NCI-H82 treated with DMSO at 0.1 percent for 48 hours (cell line): Measurements from ENCODE around the gene SCGN.

Experiments used
- DNase-seq: peaks from one replicate; lab custom pipeline; 2025; ENCODE audit not compliant: unreplicated experiment; lab: John Stamatoyannopoulos, UW

Gene SCGN

DNA sequence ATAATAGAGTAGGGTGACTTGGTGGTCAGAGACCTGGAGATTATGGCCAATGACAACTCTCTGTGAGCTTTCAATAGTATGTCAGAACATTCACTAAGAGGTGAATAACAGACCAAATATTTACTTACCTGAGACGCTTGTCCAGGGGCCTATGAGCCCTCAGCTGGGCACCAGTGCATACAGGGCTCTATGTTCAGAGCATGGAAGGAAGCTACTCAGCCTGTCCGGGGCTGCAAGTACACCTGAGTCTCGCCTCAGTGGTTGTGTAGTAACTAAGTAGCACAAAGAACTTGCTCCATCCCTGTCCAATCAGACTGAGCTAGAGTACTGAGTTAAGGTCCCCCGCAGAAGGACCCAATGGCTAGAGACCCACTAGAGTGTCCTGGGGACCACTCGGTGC is 11.6 kb upstream of the SCGN start:
- no peak for DNase-seq

DNA sequence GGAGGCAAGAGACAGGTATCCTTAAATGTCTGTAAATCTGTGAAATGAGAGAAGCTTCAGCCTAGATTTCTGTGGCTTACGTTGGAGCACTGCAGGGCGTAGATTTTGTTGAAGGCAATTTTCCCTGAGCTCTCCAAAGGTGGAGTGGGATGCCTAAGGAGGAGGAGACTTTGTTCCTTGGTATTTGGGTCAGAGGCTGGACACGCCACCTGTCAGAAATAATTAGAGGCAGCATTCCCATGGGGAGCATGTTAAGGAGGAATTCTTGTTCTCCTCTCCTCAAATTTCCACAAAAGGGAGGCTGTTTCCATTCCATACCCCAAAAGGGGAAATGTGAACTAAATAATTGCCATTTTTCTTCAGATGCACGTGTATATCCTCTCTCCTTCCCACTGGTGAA is 11.1 kb upstream of the SCGN start:
- no peak for DNase-seq

DNA sequence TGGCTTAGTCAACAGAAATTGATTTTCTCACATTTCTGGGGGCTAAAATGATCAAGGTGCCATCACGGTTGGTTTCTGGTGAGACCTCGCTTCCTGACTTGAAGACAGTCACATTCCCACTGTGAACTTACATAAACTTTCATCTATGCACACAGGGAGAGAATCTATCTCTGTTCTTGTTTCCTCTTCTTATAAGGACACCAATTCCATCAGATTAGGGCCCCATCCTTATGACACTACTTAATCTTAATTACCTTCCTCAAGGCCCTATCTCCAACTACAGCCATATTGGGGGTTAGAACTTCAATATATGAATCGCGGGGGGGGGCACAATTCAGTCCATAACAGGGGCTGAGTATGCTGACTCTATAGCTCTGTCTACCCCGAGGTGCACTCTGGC is 10.6 kb upstream of the SCGN start:
- DNase-seq = no peak

DNA sequence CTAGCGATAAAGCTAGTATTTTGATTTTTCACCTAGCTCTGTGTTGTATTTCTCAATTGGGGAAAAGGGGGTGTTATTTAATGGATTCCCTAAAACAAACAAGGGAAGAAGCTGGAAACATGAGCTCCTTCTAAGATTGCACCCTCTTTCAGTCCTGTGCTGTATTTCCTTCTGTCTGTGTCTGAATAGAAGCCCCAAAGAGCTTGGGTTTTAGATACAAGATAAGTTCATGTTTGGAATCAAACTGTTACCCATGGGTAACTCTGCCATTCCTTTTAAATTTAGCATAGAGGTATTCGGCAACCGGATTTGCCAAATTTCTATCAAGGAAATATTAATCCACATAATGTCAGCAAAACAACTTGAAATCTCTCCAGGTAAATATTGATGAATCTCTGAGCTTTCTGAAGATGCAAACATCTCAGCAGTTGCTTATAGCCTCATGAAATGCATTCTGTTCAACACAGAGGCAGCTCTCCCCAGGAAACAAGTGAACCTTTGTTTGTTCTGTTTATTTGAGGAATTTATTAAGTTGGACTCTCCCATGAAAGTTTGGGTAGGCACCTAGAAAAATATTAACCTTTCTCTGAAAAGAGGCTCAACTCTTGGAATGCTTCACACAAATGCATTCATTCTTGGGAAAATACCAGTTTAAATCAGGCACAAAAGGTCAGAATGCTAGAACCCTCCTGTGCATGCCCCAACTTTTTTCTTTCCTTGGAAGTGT is 9.9 kb upstream of the SCGN start:
- no peak for DNase-seq

DNA sequence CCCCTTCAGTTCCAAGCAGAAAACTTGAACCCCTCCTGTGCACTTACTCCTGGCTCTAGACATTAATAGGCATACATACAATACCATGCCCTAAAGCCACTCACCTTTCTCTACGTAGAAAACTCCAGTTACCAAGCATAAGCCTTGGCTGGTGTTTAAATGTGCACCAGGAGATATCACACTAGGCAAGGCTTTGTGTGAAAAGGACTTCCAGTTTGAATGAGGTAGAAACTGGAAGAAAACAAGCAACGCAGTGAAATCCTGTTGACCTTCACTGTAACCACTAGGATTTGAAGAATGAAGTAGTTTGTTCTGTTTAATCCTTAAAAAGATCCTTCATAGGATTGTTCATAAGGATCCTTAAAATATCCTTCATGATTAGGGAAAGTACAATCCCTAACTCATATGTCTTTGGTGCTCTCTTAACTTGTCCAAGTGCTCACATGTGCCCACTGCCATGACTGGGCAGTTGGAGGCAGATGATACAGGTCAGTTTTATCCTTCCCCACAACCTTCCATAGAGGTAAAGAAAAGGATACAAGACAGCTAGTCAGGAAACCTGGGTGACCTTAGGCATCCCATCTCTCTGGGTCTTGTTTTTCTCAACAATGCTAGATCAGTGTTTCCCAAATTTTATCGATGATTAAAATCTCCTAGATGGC is 9.2 kb upstream of the SCGN start:
- no peak for DNase-seq

DNA sequence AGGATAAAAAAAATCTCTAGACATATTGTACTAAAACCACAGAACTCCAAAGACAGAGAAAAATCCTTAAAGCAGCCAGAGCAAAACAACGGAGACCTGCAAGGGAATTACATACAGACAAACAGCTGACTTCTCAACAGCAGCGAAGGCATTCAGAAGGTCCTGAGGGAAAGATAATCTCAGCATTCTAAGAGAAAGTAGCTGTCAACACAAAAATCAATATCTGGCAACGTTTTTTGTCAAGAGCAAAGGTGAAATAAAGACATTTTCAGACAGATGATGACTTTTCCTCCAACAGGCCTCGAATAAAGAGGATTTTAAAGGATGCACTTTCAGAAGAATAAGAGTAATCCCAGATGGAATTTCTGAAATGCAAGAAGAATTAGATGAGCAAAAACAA is 6.1 kb upstream of the SCGN start:
- no peak for DNase-seq

DNA sequence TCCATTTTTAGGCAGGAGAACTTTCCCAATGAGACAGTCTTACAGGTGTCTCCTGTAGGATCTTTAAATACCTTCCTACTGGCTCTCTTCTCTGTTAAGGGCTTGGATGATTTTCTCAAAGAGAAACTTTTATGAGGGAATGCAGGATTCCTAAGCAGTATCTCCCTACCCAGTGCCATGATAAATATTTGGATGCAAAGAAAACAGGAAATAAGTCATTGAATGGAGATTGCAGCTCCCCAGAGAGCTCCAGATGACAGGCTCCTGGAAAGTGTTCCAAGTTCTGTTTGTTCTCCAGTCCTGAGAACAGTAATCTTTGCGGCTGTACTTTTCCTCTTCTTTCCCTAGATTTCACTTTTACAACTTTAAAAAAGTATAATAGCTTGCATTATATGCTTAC is 2.4 kb upstream of the SCGN start:
- DNase-seq = no peak

DNA sequence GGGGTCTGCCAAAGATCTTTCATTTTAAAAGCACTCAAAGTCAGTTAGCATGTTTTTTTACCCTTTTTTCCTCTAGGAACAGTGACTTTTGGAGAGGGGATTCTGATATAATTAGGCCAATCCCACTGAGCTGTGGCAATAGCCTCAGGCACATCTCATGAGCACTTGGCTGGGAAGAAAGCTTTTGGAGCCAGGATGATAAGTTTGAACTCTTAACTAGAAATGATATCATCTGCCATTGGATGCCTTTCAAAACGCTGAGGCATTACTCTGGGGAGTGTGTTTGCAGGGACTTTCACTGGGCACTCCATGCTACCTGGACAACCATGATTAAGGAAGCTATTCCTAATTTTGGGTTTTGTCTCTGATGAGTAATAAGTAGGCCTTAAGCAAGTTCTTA is 3.7 kb downstream of the SCGN start:
- no peak for DNase-seq

DNA sequence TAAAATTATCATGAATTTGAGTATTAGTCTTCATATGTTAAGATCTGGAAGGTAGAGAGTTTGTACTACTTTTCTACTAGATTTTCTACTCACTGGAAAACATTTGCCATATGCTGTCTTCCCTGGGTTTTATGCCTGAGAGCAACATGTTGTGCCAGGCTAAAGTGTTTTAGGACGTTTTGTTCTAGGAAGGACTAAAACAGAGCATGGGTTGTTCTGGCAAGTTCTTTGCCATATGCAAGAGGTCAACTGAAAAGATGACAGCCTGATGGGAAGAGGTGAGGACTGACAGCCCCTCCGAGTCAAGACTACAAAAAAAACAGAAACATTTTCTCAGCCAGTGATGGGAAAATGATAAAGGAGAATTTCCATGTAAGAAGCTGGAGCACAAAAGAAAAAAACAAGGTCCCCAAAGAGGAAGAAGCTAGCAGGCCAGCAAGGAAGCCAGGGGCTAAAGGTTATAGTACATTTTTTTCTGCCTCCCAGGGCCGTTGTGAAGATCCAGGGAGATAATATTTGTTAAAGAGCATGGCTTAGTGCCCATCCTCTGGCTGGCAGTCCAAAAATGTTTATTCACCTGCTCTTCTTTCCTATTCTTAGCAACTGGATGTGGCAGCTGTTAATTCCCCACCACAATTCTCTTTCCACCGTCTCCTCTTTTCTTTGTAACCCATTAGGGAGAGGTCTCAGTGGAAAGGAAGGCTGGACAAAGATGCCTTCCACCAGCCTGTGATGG is 7.8 kb downstream of the SCGN start:
- DNase-seq = no peak

DNA sequence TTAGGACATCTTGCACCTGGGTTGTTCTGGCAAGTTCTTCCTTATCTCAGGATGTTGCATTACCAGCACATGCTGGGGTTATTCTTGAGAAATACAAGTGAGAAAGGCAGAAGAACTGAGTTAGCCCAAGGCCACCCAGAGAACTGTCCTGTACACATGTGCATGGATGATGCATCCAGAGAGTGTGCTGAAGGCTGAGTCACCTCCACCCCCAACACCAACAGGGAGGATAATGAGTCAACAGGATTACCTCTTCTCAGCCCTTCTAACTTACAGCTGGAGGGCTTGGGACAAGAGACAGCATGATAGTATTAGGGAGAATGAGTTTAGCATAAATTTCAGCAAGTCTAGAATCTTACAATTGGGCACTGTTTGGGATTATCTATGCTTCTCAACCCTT is 8.5 kb downstream of the SCGN start:
- peak; percentile 70 for DNase-seq

DNA sequence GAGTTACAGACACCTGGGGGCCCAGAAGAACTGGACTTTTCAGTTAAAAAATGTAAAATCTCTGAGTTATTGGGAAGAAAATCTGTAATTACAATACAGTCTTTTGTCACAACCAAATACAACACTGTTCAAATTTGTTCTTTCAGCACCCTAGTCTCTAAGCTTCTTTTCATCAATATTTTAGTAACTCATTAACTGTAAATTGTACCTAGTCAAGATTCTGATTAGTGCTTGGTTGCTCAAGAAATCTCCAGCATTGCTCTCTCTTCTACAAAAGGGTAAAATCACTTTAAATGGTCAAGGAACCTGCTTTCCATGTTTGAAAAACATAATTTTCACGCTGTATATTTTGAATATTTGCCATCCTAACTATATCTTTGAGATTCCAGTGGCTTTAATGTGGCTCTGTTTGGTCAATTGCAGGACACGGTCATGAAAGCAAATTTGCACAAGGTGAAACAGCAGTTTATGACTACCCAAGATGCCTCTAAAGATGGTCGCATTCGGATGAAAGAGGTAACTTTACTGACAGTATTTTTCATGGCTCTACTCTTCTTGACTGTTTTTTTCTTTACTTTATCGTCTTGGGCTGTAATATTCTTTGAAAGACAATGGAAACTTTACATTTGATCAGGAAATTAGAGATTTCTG is 9.2 kb downstream of the SCGN start:
- no peak for DNase-seq

DNA sequence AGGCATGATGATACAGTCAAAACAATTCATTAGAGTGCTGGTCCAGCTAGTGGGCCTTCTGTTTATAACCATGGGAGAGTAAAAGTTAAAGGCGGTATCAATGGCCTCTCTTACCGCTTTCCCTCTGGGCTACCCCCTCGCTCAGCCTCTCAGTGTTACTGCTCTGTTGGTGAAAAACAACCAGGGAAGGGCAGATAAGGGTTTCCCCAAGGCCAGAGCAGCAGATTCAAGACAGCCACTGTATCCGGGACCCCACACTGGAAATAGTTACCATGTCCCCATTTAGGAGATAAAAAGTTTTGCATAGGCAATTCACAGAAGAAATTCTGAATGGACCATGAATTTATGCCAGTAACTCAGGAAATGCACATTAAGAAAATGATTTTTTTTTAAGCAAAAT is 13.4 kb downstream of the SCGN start:
- no peak for DNase-seq

DNA sequence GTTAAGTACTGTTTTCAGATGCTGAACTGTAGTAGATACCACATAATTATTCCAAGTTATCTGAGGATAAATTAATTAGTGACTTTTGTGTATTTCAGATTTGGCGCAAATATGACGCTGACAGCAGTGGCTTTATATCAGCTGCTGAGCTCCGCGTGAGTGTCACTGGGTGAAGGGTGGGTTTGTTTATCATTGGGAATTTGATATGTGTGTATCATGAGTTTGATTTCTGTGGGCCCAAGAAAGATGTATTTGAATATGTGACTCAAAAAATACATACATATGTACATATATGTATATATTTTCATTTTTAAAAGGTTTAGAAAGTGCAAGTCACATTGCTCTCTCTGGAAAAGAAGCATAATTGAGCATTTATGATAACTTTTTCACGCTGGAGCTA is 17.4 kb downstream of the SCGN start:
- DNase-seq = no peak

DNA sequence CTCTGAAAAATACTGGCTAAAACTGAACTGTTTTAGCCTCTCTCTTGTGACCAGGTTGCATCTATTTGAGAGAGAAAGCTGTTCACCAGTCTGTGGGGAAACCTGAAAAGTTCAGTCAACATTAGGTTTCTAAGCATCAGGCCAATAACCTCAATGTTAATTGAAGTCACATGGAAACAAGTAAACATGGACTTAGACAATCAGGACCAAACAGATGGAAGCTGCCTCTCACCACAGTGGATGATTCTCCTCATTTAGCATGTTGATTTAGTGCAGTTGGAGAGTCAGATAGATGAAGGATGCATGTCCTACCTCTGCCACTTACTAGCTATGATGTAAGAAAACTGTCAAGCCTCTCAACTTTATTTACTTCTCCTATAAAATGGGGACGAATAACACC is 18.2 kb downstream of the SCGN start:
- no peak for DNase-seq

DNA sequence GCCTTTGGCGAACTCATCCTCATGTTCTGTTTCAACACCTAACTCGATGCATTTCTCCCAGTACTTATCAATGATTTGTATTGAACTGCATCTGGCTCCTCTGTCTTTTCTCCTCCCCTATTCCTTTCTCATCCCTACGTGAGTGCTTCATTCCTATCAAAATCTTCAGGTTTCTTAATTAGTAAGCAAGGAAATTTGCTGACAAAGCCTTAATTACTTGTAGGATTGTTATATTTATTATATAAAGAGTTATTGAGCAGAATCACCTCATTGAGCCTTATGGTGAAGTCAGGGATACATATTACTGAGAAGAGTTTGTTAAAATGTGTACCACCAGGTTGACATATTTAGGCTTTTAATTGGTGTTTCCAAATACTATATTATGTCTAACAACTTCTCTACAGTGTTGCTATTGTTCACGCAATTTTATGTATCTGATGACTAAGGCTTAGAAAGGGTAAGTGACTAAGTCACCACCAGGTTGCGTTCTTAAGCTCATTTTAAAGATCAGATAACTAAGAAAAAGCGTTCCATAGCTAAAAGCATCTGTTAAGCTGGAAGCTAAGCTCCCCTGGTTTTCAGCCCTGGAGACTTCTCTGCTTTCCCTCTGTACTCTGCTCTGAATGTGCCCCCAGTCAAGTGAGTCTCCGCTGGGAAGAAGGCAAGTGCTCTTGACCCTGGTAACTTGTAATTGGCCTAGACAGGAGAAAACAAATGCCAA is 18.9 kb downstream of the SCGN start:
- peak; percentile 91 for DNase-seq

DNA sequence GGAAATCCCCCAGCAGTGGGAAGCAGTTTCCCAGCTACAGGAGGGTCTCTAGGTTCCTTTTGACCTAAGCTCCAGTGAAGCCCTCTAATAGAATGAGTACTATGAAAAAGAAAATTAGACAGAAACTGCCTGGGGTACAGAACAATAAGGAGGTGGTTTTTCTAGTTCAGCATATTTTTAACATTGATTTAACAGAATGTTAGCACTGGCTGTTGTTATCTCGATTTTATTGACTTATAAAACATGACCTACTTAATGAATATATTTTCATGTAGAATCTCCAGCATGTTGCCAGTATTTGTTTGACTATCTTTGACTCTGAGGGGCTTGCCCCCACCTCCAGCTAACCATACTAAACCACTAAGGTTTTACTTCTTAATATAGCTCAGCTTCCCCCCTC is 19.6 kb downstream of the SCGN start:
- DNase-seq = no peak

DNA sequence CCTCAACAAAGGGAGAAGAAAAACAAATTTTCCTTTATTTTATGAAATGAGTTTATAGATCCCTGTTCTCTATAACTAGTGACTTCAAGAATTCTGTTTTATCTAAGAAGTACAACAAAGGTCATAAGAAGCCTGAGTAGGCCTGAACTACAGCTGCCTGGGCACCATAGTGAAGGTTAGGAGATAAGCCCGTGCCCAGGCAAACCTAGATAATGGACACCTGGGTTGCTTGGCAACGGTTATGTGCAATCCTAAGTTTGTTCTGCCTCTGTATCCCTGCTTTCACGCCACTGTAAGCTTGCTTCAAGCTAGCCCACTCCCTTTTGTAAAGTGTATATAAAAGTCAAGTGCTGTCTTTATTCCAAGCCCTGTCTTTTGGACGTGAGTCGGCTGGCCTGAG is 23.2 kb downstream of the SCGN start:
- no peak for DNase-seq

DNA sequence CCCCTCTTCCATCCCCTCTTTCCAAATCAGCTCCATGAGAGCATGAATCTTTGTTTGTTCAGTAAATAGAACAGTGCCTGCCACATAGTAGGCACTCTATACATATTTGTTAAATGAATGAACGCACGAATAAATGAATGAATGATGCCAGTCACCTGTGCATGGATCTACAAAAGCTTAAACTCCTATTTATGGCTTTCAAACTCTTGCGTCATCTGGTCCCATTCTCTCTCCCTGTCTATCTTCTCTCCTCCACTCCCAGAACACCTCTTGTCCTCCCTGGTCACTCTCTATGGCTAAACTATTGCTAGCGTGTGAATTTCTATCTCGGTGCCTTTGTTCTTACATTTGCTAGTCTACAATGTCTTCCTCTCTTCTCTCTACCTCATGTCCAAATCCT is 24.8 kb downstream of the SCGN start:
- DNase-seq = no peak

DNA sequence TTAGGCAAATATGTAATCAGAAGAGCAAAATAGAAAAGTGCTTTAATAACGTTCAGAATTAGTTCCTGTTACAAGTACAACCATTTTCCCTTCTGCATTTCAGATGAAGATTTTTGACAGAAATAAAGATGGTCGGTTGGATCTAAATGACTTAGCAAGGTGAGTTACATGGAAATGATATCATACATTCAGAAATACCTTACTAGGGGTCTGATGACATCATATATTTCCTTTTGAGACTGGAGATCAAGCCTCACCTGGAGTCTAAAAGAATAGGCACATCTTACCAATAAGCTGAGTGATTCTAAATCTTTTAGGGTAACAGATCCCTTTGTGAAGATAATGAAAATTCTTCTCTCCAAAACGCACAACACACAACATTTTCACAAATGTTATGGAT is 29.8 kb downstream of the SCGN start:
- no peak for DNase-seq

DNA sequence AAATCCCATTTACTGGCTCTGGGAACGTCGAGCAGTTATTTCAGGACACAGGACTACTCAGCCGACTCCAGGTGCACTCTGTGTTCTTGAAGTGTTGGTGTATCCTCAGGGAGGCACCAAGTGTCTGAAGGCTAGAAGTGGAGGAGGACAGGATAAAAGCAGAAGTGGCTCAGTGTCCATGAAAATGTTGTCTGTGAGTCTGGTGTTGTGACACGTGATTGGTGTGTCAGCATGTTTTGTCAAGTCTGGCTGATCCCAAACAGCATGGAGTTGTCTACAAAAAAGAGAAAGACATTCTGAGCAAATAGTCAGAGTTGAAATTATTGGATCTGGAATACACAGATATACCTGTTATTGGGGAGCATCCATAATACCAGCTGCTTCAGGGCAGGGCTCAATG is 30.3 kb downstream of the SCGN start:
- DNase-seq = no peak

DNA sequence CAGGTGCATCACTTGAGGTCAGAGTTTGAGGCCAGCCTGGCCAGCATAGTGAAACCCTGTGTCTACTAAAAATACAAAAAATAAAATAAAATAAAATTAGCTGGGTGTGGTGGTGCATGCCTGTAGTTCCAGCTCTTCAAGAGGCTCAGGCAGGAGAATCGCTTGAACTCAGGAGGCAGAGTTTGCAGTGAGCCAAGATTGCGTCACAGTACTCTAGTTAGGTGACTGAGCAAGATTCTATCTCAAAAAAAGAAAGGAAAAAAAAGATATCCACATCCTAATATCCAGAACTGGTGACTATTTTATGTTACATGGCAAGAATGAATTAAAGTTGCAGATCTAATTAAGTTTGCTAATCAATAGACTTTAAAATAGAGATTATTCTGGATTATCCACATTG is 32.5 kb downstream of the SCGN start:
- DNase-seq = no peak
